SU-DHL-6 (cell line): ENCODE data around the gene GRIA3.

Experiments
- H2AFZ ChIP-seq: fragments of 200-600 bp; sonication (generic); 2 replicates; pipeline ENCODE4 v1.6.1; 2014; ENCODE audit warnings: low read depth, mild to moderate bottlenecking, moderate library complexity, mixed read lengths, antibody characterized with exemption, low read length; ENCODE audit not compliant: severe bottlenecking
- H3F3A ChIP-seq: fragments of 200-600 bp; shearing (Covaris generic); 2 replicates; pipeline ENCODE4 v1.6.0; 2016; ENCODE audit warnings: antibody characterized with exemption, mild to moderate bottlenecking; ENCODE audit not compliant: insufficient read depth
- H3K27ac ChIP-seq: fragments of 200-600 bp; sonication (generic); 2 replicates; pipeline ENCODE4 v1.5.1; 2016; ENCODE audit warnings: low read depth, mild to moderate bottlenecking, low read length, moderate library complexity, mixed read lengths
- H3K27me3 ChIP-seq: fragments of 200-600 bp; sonication (generic), shearing (Covaris generic); 2 replicates; pipeline ENCODE4 v1.6.0; 2014; ENCODE audit warnings: mild to moderate bottlenecking, low read length
- H3K36me3 ChIP-seq: fragments of 200-600 bp; sonication (generic); 2 replicates; pipeline ENCODE4 v1.6.1; 2014; ENCODE audit warnings: mild to moderate bottlenecking, low read length, mixed read lengths
- H3K4me2 ChIP-seq: fragments of 300-600, 200-600 bp; shearing (Covaris generic), sonication (generic); 2 replicates; pipeline ENCODE4 v1.6.0; 2014; ENCODE audit warnings: low read length, low read depth, mild to moderate bottlenecking; ENCODE audit not compliant: poor library complexity, severe bottlenecking
- H3K4me3 ChIP-seq: fragments of 200-600 bp; sonication (generic); 2 replicates; pipeline ENCODE4 v1.5.1; 2014; ENCODE audit warnings: antibody characterized with exemption, low read length, mild to moderate bottlenecking, mixed read lengths; ENCODE audit not compliant: insufficient read depth, poor library complexity, severe bottlenecking
- H3K79me2 ChIP-seq: fragments of 200-600 bp; sonication (generic); 2 replicates; pipeline ENCODE4 v1.6.1; 2014; ENCODE audit warnings: mild to moderate bottlenecking, low read length, moderate library complexity; ENCODE audit not compliant: insufficient read depth
- H3K9ac ChIP-seq: fragments of 200-600 bp; sonication (generic); 2 replicates; pipeline ENCODE4 v1.7.0; 2014; ENCODE audit warnings: mild to moderate bottlenecking, low read length
- H3K9me2 ChIP-seq: fragments of 200-600 bp; sonication (generic); replicated peaks from 2 replicates; pipeline ENCODE4 v1.6.1; 2014; ENCODE audit warnings: low read length; ENCODE audit not compliant: insufficient read depth
- H3K9me3 ChIP-seq: fragments of 200-600 bp; sonication (generic); 2 replicates; pipeline ENCODE4 v1.6.1; 2014; ENCODE audit warnings: low read length, mixed read lengths; ENCODE audit not compliant: insufficient read depth
- H4K20me1 ChIP-seq: fragments of 200-600 bp; sonication (generic); 2 replicates; pipeline ENCODE4 v1.6.1; 2014; ENCODE audit warnings: low read depth, mild to moderate bottlenecking, antibody characterized with exemption, low read length, moderate library complexity, mixed read lengths
- CTCF ChIP-seq: fragments of 200-600 bp; sonication (generic); IDR thresholded peaks from one replicate; pipeline ENCODE4 v1.5.1; 2017; ENCODE audit warnings: antibody characterized with exemption, mild to moderate bottlenecking, low read length, moderate library complexity; ENCODE audit not compliant: insufficient read depth, poor library complexity, severe bottlenecking
- EZH2phosphoT487 ChIP-seq: fragments of 200-600 bp; sonication (generic), shearing (Covaris generic); conservative IDR thresholded peaks from 2 replicates; pipeline ENCODE4 v1.6.1; 2018; ENCODE audit warnings: mild to moderate bottlenecking, antibody characterized with exemption, low read length, moderate library complexity, mixed read lengths

GRIA3 gene

DNA sequence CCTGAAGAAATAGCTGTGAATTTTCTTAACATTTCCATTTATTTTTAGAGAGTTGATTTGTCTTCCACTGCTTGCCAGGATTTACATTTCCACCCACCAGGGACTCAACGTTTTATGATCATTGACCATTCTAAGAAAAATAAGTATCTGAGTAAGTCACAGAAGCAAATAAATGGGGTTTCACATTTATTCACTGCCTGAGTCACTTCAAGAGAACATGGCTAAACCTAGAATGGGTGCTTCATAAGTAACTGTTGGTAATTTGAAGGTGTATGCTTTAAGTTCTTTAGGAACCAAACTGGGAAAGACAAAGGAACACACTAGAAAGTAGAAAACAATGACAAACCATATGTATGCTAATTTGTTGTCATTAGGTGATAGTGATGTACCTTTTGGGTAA, 43.2 kb upstream of the GRIA3 start:
- H3K9me3 ChIP-seq, result no peaks in the 10 kb centered on the region
- H3K27ac ChIP-seq, result no peak overlapping the region
- no peaks in the 10 kb centered on the region for H3F3A ChIP-seq
- no peaks in the 10 kb centered on the region for H3K27me3 ChIP-seq
- H3K4me2 ChIP-seq, result no peak overlapping the region
- TF ChIP-seq EZH2phosphoT487, result no peak
- TF ChIP-seq CTCF, result no peak
- H2AFZ ChIP-seq, result no peak overlapping the region
- H4K20me1 ChIP-seq, result no peaks in the 10 kb centered on the region
- H3K9ac ChIP-seq, result no peak overlapping the region
- H3K36me3 ChIP-seq, result no peaks in the 10 kb centered on the region
- H3K4me3 ChIP-seq, result no peak overlapping the region
- H3K9me2 ChIP-seq, result no peaks in the 10 kb centered on the region
- H3K79me2 ChIP-seq, result no peaks in the 10 kb centered on the region

DNA sequence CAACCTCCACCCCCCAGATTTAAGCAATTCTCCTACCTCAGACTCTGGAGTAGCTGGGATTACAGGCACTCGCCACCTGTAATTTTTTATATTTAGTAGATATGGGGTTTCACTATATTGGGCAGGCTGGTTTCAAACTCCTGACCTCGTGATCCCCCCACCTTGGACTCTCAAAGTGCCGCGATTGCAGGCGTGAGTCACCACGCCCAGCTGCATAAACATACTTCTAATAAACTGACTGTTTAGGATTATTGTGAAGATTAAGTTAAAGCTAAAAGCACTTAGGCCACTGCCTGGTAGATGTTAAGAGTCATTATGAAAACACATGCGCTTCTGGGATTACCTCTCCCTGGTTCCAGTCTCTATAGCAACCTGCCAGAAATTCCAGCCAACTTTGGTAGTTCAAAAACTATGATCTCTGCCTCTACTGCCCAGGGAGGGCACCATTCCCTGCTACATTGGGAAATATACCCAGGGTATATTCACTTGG, 30.2 kb upstream of the GRIA3 start:
- TF ChIP-seq CTCF, result no peak
- no peak for TF ChIP-seq EZH2phosphoT487
- H3K9me2 ChIP-seq, result no peaks in the 10 kb centered on the region
- H4K20me1 ChIP-seq, result no peaks in the 10 kb centered on the region
- H3K9me3 ChIP-seq, result no peaks in the 10 kb centered on the region
- no peaks in the 10 kb centered on the region for H3F3A ChIP-seq
- no peak overlapping the region for H3K4me2 ChIP-seq
- H3K9ac ChIP-seq, result no peak overlapping the region
- H3K4me3 ChIP-seq, result no peak overlapping the region
- H3K27me3 ChIP-seq, result no peaks in the 10 kb centered on the region
- H2AFZ ChIP-seq, result no peak overlapping the region
- H3K79me2 ChIP-seq, result no peaks in the 10 kb centered on the region
- no peaks in the 10 kb centered on the region for H3K36me3 ChIP-seq
- no peak overlapping the region for H3K27ac ChIP-seq

DNA sequence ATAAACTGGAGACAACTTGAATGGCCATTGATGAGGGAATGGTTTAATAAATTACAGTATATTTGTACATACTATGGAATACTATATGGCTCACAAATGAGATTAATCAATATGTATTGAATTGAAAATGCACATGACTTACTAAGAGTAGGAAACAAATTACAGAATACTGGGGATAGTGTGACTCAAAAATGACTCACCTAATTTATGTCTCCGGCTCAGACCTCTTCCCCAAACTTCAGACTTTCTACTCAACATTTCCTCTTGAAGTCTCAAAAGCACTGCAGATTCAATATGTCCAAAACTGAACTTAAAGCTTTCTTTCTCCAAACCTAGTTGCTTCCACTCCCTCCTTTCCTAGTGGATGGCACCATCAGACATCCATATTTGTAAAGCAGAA, 28.8 kb upstream of the GRIA3 start:
- no peak overlapping the region for H3K4me3 ChIP-seq
- H3K36me3 ChIP-seq, result no peaks in the 10 kb centered on the region
- H3K79me2 ChIP-seq, result no peaks in the 10 kb centered on the region
- H3K9me3 ChIP-seq, result no peaks in the 10 kb centered on the region
- H3K9ac ChIP-seq, result no peak overlapping the region
- H3K27me3 ChIP-seq, result no peaks in the 10 kb centered on the region
- H2AFZ ChIP-seq, result no peak overlapping the region
- no peaks in the 10 kb centered on the region for H3K9me2 ChIP-seq
- TF ChIP-seq CTCF, result no peak
- no peak for TF ChIP-seq EZH2phosphoT487
- H3K27ac ChIP-seq, result no peak overlapping the region
- H3K4me2 ChIP-seq, result no peak overlapping the region
- no peaks in the 10 kb centered on the region for H4K20me1 ChIP-seq
- no peaks in the 10 kb centered on the region for H3F3A ChIP-seq

- no peak overlapping the region for H2AFZ ChIP-seq
- no peak overlapping the region for H3K4me3 ChIP-seq
- no peaks in the 10 kb centered on the region for H3K27me3 ChIP-seq
- H3K27ac ChIP-seq, result no peak overlapping the region
- H4K20me1 ChIP-seq, result no peaks in the 10 kb centered on the region
- no peak for TF ChIP-seq EZH2phosphoT487
- H3K9me2 ChIP-seq, result no peaks in the 10 kb centered on the region
- no peaks in the 10 kb centered on the region for H3F3A ChIP-seq
- no peak overlapping the region for H3K9ac ChIP-seq
- H3K4me2 ChIP-seq, result no peak overlapping the region
- H3K79me2 ChIP-seq, result no peaks in the 10 kb centered on the region
- H3K9me3 ChIP-seq, result no peaks in the 10 kb centered on the region
- H3K36me3 ChIP-seq, result no peaks in the 10 kb centered on the region
Observed at GRCh38 chrX:123157586-123157985, 26.5 kb upstream of the GRIA3 start.
